Fibroblast of villous mesenchyme (primary cell): Measurements from ENCODE around the gene TUBG2. TPM values are rescaled to one million over a fixed set of nuclear protein-coding genes. Genes with fewer than 3 reads are reported as not detected.
"Not testable (repeated sequence)": the region's sequence is repeated elsewhere in the genome, so short reads cannot be mapped to it uniquely, and the experiment has no call there.

Source experiments
- DNase-seq: peaks from one replicate; pipeline ENCODE4 v3.0.0-alpha.2; 2010; ENCODE audit warnings: low read depth
- H3K4me3 ChIP-seq: 2 replicates; pipeline ENCODE4 v1.5.1; 2011; ENCODE audit warnings: low read depth, mild to moderate bottlenecking, low read length
- CTCF ChIP-seq: IDR thresholded peaks from 2 replicates; pipeline ENCODE4 v1.5.1; 2012; ENCODE audit warnings: low read depth, mild to moderate bottlenecking, low read length; ENCODE audit not compliant: insufficient read depth
- total RNA-seq: library from RNA; depleted of rRNA; stranded (reverse); fragments of >200 nt; gene quantifications from 2 replicates; pipeline ENCODE4 v1.2.3, GENCODE V29; 2012

Gene TUBG2
- total RNA-seq, 1 donor, result 11.7 TPM

GRCh38 chr17:42642336-42642735 lies 16.7 kb upstream of the TUBG2 start:
- no peak overlapping the region for H3K4me3 ChIP-seq
- no peak for TF ChIP-seq CTCF
- no peak for DNase-seq

DNA sequence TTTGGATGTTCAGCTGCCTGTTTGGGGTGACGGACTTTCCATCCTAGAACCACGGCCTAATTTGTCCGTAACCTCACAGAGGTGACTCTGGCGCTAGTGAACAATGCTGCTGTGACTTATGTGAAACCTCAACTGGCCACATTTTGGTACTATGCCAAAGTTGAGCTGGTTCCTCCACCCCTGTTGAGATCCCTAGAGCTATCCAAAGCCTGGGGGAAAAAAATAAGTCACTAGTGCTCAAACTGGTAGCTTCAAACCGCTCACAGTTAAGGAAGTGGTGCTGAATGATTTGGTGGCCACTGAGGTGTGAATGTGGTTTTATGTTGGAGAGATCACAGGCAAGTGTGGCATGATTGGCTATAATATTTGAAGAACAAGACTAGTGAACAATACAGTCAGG lies 11.3 kb upstream of the TUBG2 start:
- no peak for TF ChIP-seq CTCF
- no peak for DNase-seq
- no peak overlapping the region for H3K4me3 ChIP-seq

DNA sequence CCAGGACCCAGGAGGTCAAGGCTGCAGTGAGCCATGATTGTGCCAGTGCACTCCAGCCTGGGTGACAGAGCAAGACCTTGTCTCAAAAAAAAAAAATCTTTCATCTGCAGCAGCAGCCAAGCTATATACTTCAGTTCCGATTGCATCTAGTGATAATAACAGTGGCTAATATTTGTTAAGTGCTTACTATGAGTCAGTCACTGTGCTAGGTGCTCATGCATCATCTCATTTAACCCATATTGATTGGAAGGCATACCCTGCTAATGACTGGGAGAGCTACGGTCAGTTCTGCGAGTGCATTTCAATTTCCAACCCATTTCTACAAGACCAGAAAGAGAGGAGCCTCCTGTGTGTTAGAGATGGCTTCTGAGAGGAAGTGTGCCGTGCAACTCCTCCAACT lies 7.7 kb upstream of the TUBG2 start:
- no peak overlapping the region for H3K4me3 ChIP-seq
- TF ChIP-seq CTCF, result no peak
- no peak for DNase-seq

DNA sequence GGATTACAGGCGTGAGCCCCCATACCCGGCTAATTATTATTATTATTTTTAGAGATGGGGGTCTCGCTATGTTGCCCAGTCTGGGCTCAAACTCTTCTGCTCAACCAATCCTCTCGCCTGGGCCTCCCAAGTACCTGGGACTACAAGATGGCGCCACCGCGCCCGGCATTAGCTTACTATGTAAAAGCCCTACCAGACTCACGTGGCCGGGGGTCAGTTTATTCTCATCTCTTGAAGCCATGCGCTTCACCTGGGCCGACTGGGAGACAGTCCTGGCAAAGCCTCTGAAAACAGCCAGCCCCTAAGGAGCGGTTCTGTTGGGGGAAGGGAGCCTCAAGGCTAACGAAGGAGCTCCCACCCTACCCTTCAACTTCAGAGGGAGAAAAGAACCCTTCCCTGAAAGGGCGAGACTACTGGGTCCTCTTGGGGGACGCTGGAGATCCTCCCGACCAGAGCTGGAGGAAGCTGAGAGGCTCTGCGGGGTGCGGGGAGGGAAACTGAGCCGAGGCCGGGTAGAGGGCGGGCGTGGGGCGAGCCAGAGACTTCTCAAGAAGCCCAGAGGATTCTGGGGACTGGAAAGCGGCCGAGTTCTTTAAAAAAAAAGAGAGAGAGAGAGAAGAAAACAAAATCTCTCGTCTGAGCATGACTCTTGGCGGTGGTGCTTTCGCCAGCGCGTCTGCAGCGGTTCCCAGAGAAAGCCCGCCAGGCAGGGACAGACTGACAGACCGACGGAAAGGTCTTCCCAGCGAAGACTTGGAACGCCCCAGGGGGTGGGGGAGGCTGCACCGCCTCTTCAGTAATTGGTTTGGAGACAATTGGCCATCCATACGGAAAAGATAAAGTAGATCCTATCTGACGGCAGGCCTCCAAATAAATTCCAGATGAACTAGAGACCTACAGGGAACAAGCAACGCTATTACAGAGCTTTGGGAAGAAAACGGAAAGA lies 5.6 kb upstream of the TUBG2 start:
- peak; percentile 81 for DNase-seq
- peak overlapping the region; percentile 50 for H3K4me3 ChIP-seq
- TF ChIP-seq CTCF, result no peak

DNA sequence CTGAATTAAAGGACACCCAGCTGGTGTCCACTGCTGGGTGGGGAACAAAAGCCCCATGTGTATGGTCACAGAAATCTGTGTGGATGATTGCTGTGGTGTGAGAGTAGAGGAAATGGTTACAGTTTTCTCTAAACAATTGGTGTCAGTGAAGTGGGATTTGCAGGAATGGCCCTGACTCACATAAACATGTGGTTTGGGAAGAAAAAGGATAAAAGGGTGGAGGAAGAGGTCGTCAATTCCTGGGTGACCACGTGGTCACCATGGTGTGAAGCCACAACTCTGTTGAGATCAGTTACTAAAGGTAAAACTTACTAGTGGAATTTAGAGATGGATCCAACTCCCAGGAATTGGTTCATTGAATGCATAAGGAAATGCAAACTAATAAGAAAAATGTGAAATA lies 3.6 kb upstream of the TUBG2 start:
- no peak for TF ChIP-seq CTCF
- DNase-seq, result peak; percentile 83
- no peak overlapping the region for H3K4me3 ChIP-seq

- TF ChIP-seq CTCF, result no peak
- DNase-seq, result no peak
- H3K4me3 ChIP-seq, result no peak overlapping the region
Measured at GRCh38 chr17:42657824-42658588, 1.1 kb upstream of the TUBG2 start.

DNA sequence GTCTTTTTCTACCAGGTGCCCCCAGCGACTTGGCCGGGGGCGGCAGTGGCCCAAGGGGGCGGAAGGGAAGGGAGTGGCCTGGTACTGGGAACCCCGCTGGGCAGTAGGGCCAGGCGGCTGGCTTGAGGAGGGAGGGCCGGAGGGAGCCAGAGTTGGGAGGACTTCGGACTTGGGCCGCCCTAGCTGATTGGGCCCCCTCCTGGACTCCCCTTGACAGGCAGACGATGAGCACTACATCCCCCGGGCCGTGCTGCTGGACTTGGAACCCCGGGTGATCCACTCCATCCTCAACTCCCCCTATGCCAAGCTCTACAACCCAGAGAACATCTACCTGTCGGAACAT lies 819 bp downstream of the TUBG2 start:
- DNase-seq, result not testable (repeated sequence)
- peak overlapping the region; percentile 76 for H3K4me3 ChIP-seq
